ENCODE measurements around the gene IFNA14. TPM values are rescaled to one million over a fixed set of nuclear protein-coding genes. Genes with fewer than 3 reads are reported as not detected.

The IFNA14 gene
- total RNA-seq, 1 experiment from 2014 or later = not detected

DNA sequence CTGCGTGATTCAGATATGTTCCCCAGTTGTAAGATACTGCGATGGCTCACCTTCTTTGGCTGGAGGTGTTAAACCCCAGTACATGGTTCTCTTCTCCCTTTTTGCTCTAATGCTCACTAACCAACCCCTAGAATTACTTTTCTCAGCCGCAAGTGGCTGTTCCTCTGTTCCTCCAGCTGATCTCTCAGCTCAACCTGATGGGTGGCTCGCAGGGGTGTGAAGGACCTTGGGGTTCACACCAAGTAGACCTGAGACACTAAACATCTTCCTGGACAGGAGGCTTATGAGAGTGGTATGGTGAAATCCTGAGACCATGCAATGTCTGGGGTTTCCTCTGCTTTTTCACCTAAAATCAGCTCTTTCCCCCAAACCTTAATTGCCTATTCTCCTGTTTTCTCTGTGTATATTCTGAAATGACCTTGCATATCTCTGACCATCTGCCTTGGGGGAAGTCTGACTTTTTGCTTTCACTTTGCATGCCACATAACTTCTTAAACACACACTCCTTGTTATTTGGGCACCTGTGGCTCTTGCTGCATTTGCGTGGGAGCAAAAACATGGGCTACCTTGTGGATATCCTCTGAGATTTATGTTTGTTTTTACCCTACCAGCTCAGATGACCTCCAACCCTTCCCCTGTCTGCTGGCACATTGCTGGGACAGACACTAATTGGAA, 15.9 kb upstream of the IFNA14 start:
- no peaks in the 10 kb centered on the region for H3K4me1 Mint-ChIP-seq (ENCODE audit: low read depth, unreplicated experiment)
- H3K9me3 ChIP-seq = no peaks in the 10 kb centered on the region
- BruUV-seq (replicated peaks) = no TSS peak
- H3K36me3 ChIP-seq (ENCODE audit: control insufficient read depth, insufficient read depth, low read length) = no peaks in the 10 kb centered on the region
- no peaks in the 10 kb centered on the region for H3K9me3 Mint-ChIP-seq (ENCODE audit: unreplicated experiment)
- H3K27me3 ChIP-seq (replicated peaks; ENCODE audit: control insufficient read depth, insufficient read depth, low read length) = no peaks in the 10 kb centered on the region
- CTCF ChIA-PET = no interaction called here
- POLR2A ChIA-PET = no interaction called here
- H3K4me3 Mint-ChIP-seq (ENCODE audit: unreplicated experiment) = no peak overlapping the region
- TF ChIP-seq, protein P1, sequence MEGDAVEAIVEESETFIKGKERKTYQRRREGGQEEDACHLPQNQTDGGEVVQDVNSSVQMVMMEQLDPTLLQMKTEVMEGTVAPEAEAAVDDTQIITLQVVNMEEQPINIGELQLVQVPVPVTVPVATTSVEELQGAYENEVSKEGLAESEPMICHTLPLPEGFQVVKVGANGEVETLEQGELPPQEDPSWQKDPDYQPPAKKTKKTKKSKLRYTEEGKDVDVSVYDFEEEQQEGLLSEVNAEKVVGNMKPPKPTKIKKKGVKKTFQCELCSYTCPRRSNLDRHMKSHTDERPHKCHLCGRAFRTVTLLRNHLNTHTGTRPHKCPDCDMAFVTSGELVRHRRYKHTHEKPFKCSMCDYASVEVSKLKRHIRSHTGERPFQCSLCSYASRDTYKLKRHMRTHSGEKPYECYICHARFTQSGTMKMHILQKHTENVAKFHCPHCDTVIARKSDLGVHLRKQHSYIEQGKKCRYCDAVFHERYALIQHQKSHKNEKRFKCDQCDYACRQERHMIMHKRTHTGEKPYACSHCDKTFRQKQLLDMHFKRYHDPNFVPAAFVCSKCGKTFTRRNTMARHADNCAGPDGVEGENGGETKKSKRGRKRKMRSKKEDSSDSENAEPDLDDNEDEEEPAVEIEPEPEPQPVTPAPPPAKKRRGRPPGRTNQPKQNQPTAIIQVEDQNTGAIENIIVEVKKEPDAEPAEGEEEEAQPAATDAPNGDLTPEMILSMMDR (IDR thresholded peaks at IDR 0.05; ENCODE audit: insufficient read depth in 1 of 2, low read depth in 1 of 2, low read length in 1 of 2, severe bottlenecking in 1 of 2, unreplicated experiment in 1 of 2) = no peak
- H3K4me1 ChIP-seq = no peaks in the 10 kb centered on the region
- DNase-seq = no peak
- H3K27ac Mint-ChIP-seq (ENCODE audit: unreplicated experiment) = no peak overlapping the region
- H3K27me3 Mint-ChIP-seq (ENCODE audit: insufficient read depth, unreplicated experiment) = peaks cover 3% of the 10 kb centered on the region
- intact Hi-C loops (cut with micrococcal nuclease; ENCODE audit: unreplicated experiment) = no loop called here
- no peak overlapping the region for H3K4me3 ChIP-seq (ENCODE audit: low read depth, low read length)
- no peaks in the 10 kb centered on the region for H3K36me3 Mint-ChIP-seq (ENCODE audit: insufficient read depth, unreplicated experiment)

DNA sequence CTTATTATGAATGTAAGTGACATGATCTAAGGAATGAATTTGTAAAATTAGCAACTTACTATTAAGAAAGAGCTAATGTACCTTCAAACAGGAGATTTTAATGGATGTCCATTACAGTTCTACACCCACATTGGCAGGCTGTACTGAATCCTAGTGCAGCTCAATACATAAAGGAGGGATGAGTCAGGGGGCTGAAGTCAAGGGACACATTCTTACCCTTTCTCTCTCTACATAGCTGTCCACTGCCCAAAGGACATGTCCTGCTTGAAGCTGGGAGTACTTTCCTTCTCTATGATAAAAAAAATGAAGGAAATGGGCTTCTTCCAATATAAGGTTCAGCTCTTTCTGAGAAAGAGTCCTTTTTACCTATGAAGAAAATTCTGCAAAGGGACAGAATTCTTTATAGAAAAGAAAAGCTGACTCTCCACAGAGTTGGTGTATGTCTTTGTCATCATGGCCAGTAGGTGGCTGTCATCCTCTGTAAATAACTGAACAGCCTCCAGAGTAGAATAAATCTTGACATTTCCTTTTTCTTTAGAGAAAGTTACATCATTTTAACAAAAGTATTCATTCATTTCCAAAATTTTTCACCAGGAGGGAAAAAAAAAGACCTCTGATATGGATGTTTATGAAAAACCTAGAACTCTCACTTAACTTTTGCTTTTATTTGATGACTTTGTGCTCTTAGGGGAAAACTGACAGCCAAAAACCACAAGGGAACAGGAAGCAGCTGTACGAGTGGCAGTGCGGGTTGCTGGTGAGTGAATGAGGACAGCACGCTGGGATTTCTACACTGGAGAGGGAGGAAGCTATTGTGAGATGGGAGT, 13.1 kb upstream of the IFNA14 start:
- no peaks in the 10 kb centered on the region for H3K36me3 Mint-ChIP-seq (ENCODE audit: insufficient read depth, unreplicated experiment)
- H3K4me3 Mint-ChIP-seq (ENCODE audit: unreplicated experiment) = no peak overlapping the region
- Histone ChIP-seq H3K4me3 (ENCODE audit: low read depth, low read length) (no peak overlapping the region), H3K9me3 (no peaks in the 10 kb centered on the region), H3K36me3 (ENCODE audit: control insufficient read depth, insufficient read depth, low read length) (no peaks in the 10 kb centered on the region), H3K27me3 (replicated peaks; ENCODE audit: control insufficient read depth, insufficient read depth, low read length) (no peaks in the 10 kb centered on the region), H3K4me1 (no peaks in the 10 kb centered on the region)
- peak in 1 of 2 experiments; percentile 4 for DNase-seq
- peaks cover 7% of the 10 kb centered on the region for H3K27me3 Mint-ChIP-seq (ENCODE audit: insufficient read depth, unreplicated experiment)
- no peaks in the 10 kb centered on the region for H3K4me1 Mint-ChIP-seq (ENCODE audit: low read depth, unreplicated experiment)
- ChIA-PET POLR2A (no interaction called here), CTCF (interaction anchor here (0.8 to 1.4 kb wide), 4 partner anchors 58 to 202 kb away, joined by 4 to 6 read pairs (median 5); no protein-coding TSS in a partner anchor)
- intact Hi-C loops (cut with micrococcal nuclease; ENCODE audit: unreplicated experiment) = loop anchor here (2.0 to 5.0 kb wide), 3 partner anchors 144 to 534 kb away; no protein-coding TSS in a partner anchor
- H3K9me3 Mint-ChIP-seq (ENCODE audit: unreplicated experiment) = no peaks in the 10 kb centered on the region
- BruUV-seq (replicated peaks) = no TSS peak
- H3K27ac Mint-ChIP-seq (ENCODE audit: unreplicated experiment) = no peak overlapping the region
- TF ChIP-seq, protein P1 (IDR thresholded peaks at IDR 0.05; ENCODE audit: insufficient read depth in 1 of 2, low read depth in 1 of 2, low read length in 1 of 2, severe bottlenecking in 1 of 2, unreplicated experiment in 1 of 2) = peak; percentile 42 to 43

DNA sequence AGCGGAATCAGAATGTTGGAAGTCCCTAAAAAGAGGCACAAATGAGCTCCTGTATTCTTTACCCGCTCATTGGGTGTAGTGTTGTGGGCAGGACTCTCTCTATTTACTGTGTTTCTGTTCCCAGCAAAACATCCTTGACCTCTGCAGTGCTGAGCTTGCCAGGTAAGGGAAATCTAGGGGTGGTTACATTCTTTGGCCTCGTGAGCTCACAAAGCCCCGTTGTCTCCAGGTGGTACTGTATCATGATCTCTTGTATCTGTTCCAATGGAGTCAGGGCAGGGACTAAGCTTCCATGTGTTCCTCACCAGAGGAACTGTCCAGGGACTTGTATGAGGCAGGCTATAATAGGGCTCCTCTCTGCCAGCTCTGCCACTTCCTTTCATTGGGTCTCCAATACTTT, 11.8 kb upstream of the IFNA14 start:
- intact Hi-C loops (cut with micrococcal nuclease; ENCODE audit: unreplicated experiment) = loop anchor here (2.0 to 5.0 kb wide), 3 partner anchors 145 to 536 kb away; no protein-coding TSS in a partner anchor

More for the DNA sequence above, 11.8 kb upstream of the IFNA14 start:
- CTCF ChIA-PET = interaction anchor here (1.1 kb wide), 1 partner anchor 16 kb away, joined by 3 read pairs; no protein-coding TSS in a partner anchor
- Histone ChIP-seq H3K27me3 (replicated peaks; ENCODE audit: control insufficient read depth, insufficient read depth, low read length) (no peaks in the 10 kb centered on the region), H3K9me3 (no peaks in the 10 kb centered on the region), H3K36me3 (ENCODE audit: control insufficient read depth, insufficient read depth, low read length) (no peaks in the 10 kb centered on the region), H3K4me3 (ENCODE audit: low read depth, low read length) (no peak overlapping the region), H3K4me1 (no peaks in the 10 kb centered on the region)
- BruUV-seq (replicated peaks) = no TSS peak
- DNase-seq = no peak
- Mint-ChIP-seq H3K27me3 (ENCODE audit: insufficient read depth, unreplicated experiment) (peaks cover 7% of the 10 kb centered on the region), H3K36me3 (ENCODE audit: insufficient read depth, unreplicated experiment) (no peaks in the 10 kb centered on the region), H3K4me1 (ENCODE audit: low read depth, unreplicated experiment) (no peaks in the 10 kb centered on the region), H3K9me3 (ENCODE audit: unreplicated experiment) (no peaks in the 10 kb centered on the region), H3K4me3 (ENCODE audit: unreplicated experiment) (no peak overlapping the region), H3K27ac (ENCODE audit: unreplicated experiment) (no peak overlapping the region)
- TF ChIP-seq, protein P1 (IDR thresholded peaks at IDR 0.05; ENCODE audit: insufficient read depth in 1 of 2, low read depth in 1 of 2, low read length in 1 of 2, severe bottlenecking in 1 of 2, unreplicated experiment in 1 of 2) = no peak
- POLR2A ChIA-PET = no interaction called here
